Left hindlimb (tissue), 1 donor: Measurements from ENCODE around the gene APBB2.

Experiments
- DNase-seq: peaks from one replicate; pipeline ENCODE4 v3.0.0-alpha.2; 2018

APBB2 gene

DNA sequence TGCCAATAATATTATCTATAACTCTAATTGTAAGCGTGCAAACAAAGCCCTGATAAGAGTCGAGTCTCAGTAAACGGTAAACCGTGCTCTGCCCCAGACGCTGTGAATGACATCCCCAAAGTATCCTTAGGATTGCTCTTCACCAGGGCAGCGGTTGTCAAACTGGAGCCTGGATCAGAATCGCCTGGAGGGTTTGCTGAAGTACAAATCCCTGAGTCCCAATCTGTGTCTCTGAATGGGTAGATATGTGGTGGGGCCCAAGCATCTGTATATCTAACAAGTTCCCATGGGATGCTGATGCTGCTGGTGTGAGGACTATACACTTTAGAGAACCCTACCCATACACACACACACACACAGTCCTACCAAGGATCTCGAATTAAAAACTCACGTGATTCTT lies 813 bp upstream of the APBB2 start:
- DNase-seq: no peak

DNA sequence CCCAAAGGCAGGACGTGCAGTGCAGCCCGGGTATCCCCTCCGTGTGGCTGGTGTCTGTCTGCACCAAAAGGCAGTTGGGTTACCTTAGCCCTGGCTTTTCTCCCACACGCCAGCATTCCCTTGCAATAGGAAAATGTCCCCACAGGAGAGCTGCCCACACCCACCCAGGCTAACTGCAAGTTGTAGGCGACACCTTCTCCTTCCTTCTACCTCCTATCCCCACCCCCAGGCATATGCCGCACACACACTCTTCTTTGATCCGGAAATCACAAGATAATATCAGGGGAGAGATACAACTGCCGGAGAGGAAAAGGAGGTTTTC lies 444 bp upstream of the APBB2 start:
- DNase-seq: no peak

DNA sequence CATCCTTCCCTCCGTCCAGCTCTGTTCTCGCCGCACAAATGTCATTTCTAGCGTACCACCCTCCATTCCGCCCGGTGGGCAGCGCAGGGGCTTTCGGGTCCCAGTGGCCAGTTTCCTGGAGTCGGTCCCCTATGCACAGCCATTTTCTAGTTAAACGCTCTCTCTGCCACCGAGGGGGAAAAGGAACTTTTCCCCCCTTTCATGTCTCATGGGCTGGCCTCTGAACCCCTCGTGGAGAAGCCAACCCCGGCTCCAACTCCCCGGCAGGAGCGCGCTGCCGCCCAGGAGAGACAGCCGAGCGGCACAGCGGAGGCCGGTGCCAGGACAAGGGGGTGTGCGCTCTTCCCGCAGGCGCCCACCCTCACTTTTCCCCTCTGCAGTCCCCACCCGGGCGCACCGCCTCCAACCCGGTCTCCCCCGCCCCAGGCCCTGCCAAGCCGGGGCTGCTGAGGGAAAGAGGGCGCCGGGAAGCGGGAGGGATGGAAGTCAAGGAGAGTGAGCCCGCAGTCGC lies 662 bp downstream of the APBB2 start:
- peak; percentile 58 for DNase-seq

DNA sequence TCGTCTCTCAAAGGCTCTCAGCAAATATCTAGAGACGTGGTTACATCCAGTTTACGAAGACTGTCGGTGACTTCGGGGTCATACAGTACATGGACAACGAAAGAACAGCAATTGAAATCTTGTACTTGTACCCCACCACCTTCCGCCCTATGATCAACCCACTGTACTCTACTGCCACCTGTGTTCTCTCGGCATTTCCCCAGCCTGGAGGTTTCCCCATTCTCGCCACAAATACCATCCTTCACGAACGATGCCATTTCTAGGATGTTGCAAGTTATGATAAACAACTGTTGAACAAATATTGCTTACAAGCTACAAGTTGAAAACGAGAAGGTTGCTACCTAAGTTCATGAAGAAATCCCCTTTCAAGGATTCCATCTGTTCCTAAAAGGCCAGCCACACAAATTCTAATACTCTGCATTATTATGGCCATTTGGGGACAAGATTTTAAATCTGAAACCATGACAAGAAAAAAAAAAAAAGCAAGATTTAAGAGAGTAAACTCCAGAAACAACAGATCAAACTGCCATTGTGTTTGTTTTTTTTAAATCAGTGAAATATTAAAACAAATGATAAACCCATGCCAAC lies 1.6 kb downstream of the APBB2 start:
- peak; percentile 66 for DNase-seq

DNA sequence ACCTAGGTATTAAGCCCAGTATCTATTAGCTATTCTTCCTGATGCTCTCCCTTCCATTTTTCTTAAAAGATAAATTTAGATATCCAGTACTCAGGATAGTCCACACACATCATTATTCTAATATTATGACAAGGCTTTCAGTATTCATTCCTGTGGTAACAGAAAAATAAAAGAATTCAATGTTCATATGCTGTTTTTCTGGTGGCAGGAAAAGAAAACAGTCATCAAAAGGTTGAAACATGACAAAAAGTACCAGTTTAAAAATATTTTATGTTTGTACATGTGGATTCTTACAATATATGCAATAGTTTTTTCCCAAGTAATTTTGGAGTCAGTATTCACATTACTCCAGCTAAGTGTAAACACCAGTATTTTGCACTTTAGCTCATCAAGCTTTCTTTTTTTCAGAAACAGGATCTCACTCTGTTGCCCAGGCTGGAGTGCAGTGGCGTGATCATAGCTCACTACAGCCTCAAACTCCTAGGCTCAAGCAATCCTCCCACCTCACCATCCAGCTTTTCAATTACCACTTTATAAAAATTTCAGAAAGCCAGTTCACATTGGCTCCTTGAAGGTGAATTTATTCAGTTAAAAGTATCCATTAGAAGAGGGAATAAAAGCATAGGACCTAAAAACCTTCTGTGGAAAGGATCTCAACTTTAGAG lies 2.3 kb downstream of the APBB2 start:
- no peak for DNase-seq

DNA sequence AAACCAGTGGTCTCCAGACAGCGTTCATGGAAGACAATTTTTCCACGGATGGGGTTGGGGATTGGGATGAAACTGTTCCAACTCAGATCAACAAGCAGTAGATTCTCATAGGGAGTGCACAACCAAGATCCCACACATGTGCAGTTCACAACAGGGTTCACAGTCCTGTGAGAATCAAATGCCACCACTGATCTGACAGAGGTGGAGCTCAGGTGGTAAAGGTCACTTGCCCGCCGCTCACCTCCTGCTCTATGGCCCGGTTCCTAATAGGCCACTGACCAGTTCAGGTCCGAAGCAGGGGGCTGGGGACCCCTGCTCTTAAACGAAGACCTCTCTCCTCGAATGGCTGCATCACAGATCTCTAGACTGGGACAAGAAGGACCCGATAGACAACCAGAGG lies 4.4 kb downstream of the APBB2 start:
- DNase-seq: no peak

DNA sequence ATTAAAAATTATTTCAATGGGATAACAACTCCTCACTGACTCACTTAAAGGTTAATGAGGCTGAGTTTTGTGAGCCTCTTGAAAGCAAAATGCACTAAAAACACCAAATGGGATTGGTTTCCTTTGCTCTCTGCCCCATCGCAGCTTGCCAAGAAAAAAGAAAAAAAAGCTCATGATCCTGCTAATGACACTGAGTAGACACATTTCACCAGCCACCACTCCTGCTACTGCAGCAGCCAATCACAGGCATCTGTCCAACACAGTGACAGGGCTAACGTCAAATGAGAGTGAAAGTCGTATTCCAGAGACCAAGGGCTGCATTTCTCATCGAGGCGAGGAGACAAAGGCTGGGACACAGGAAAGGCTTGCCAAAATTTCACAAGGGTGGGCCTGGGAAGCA lies 5.2 kb downstream of the APBB2 start:
- DNase-seq: no peak

DNA sequence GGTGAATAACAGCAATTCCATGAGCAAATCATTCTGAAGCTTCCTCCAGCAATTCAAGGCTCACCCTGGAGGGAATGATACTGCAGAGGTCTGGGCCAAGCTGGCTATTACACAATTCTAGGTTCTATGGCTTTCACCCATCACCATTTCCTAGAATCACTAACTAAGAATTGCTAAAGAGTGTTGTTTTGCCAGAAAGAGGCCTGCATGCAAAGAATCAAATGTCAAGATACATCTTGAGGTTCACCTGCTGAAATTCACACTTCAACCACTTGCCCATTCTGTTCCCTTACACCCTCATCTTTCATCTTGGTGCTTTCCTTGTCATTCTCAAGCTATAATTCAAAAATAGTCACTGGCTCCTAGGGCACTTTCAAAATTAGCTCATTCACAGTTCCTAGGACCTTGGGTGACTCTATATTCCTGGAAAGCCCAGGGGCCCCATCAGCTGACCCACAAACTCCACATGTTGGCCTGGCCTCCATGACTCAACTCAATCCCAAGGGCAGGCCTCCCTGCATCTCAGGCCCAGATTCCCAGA lies 7.0 kb downstream of the APBB2 start:
- DNase-seq: no peak

DNA sequence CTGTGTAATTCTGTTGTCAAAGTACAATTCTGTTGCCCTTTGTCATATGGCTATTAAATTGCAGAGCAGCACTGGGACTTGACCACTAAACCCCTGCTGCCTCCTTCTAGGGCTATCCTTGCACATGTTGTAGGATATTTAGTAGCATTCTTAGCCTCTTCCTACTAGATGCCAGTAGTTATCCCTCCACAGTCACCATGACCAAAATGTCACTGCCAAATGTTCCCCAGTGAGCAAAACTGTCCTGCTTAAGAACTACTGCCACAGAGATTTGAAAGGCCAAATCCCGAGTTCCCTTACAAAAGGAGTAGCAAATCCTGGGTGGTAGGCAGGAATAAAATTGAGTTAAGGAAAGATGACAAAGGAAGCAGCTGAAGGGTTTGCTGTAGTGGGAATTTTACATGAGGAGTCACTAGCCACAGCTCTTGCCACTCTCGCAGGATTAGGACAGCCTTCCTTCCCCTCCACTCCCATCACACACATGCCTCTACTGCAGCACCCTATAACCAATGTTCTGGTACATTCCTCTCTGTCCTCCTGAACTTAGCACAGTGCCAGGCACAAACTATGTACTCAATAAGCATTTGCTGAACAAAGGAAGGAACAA lies 8.4 kb downstream of the APBB2 start:
- no peak for DNase-seq

DNA sequence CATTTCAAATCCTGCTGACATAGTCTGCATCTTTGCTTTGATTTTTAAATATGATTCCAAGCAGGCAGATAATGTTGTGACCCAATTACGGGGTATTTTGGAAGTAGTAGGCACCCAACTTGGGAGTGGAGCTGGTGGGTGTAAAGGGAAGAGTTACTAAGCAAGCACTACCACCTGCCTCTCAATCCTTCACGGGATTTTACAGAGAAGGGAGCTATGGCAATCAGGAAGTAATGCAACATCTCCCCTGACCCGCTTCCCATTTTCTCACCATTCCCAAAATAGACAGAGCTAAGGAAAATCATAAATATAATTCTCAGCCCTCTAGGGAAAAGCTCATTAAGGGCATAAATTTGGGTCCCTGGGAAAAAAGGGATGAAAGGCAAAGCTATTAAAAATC lies 9.2 kb downstream of the APBB2 start:
- no peak for DNase-seq

DNA sequence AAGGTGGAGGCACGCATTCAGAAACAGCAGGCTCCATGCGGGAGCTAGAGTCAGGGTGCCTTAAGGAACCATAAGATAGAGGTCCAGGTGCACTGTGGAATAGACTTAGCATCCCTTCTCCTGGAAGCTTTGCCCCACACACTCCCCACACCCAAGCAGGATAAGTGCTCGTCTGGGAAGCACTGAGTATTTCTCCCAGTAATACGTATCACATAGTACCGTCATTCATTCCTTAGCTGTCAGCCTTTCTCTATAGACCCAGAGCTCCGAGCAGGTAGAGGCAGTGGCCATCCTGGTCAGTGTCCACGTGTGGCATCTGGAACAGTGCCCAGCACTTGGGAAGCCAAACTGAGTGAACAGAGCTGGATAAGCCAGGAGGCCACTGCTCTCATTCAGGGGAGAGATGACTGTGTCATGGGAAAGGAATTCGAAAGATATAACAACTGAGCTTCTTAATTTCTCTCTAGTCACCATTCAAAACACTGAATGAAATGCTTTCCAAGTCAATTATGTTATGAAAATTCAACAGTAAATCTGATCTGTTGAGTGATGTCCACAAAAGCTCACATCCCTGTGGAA lies 9.9 kb downstream of the APBB2 start:
- DNase-seq: no peak

DNA sequence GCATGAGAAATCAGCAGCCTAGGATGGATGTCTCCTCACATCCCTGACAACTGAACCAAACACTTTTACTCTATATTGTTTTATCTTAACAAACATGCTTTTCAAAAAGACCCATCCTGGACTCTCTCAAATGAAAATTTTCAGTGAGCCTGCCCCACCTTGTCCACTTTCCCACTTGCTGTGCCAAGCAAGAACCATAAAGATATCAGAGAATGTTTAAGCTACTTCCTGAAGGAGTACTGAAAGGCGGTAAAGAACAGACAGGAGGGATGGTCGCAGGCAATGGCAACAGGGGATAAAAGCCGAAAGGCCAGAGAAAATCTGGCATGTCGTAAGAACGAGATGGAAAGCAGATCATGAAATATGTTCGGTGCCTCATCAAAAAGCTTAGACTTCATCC lies 10.5 kb downstream of the APBB2 start:
- DNase-seq: no peak

DNA sequence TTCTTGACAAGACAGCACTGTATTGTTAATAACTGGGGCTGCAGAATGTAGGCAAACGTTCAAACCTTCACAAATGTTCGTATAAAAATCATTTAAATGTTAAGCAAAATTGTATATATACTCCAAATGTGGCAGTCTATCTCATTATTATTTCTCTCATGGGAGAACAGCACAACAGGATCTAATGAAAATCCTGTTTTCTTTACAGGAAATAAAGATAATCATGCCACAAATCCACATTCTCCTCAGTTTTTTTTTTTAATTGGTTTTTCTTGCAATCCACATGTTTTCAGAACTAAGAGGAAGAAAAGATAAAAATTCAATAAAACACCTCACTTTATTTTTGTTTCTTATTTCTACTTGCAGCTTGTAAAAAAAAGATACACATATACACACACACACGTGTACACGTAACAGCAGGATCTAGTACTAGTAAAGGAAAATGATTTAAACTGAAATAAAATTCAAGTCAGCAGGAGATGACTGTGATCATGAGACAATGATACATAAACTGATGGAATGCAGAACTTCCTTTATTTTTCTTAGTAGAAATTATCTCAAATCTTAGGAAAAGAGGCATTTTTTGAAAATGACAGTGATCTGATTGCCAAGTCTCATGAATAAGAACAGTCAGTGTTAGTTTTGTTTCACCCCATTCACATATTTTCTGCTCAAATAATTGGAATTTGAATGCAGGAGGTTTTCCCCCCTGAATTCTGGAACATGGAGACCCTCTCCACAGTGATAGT lies 11.3 kb downstream of the APBB2 start:
- DNase-seq: no peak

DNA sequence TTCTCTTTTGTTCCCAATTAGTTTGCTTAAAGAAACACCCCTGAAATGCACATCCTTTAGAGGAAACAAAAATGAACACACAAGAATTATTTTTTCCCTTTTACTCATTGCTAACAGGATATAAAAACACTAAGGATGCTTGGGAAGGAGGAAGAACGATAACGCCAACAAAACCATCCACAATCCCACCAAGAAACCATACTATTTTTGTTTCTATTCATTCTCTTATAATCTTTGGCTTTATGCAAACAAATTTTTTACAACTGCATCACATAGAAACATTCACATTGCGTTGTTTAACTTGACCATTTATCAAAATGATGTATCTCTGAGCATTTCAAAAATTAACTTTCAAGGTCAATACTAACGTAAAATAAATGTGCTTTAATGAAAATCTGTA lies 12.0 kb downstream of the APBB2 start:
- no peak for DNase-seq

DNA sequence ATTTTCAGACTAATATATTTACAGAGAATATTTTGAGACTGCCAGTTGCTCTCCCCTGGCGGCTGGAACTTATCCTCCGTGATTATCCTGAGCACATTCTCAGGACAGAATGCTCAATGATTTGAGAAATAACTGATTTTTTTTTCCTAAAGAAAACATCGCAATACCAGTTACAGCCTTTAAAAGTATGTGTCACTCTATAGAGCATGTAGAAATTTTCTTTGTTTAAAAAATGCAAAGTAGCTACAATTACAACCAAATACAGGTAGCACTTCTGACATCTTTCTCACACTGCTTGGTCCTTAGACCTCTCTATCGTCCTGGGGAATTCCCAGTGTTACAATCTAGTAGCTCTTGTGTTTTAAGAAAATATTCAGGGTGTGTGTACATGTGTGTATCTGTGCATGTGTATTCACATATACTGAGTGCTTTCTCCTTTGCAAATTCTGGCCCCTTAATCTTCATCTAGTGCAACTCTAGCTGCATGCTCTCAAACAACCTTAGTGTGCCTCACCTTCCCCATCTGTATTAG lies 13.8 kb downstream of the APBB2 start:
- DNase-seq: no peak

DNA sequence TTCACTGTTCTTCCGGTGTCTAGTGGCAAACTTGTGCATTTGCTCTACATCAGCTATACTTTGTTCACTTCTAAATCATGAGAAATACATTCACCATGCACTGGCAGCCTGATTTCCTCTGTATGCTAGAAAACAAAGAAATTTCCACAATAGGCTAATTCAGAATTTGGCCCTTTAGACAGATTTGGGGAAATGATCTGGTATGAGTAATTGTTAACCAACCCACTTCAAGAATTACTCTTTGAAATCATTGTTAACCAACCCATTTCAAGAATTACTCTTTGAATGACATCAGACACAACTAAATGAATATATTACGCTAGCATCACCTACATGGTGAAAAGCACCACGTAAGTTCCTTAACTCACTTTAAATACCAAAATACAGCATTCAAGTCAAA lies 14.6 kb downstream of the APBB2 start:
- DNase-seq: no peak

DNA sequence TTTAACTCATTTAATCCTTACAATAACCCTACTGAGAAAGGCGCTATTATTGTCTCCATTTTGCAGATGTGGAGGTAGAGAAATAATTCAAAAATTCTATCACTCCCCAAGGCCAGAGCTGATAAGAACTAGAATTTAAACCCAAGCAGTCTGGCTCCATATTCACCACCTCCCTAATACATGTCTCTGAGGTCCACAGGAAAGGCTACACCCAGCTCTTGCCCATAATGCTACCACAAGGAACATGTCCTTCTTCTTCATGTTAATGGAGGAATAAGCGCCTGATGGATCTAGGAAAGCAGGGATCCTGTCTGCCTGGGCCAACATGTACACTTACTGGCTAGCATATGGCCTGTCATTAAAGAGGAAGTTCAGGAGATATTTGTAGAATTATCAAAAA lies 16.3 kb downstream of the APBB2 start:
- no peak for DNase-seq

DNA sequence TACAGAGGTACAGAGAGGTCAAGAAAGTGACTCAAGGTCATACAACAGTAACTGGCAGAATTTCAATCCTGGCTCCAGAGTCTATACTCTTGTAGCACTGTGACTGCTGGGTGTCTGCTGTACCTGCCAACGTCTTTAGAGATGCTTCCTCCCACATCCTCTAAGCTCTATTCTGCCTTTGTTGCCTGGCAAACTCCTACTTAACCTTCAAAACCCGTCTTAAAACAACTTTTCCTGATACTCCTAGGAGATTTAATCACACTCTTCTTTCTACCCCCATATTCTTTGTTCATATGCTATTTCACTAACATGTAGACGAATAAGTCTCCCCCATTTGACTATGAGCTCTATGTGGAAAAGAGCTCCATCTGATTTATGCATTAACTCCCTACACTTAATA lies 16.8 kb downstream of the APBB2 start:
- no peak for DNase-seq

DNA sequence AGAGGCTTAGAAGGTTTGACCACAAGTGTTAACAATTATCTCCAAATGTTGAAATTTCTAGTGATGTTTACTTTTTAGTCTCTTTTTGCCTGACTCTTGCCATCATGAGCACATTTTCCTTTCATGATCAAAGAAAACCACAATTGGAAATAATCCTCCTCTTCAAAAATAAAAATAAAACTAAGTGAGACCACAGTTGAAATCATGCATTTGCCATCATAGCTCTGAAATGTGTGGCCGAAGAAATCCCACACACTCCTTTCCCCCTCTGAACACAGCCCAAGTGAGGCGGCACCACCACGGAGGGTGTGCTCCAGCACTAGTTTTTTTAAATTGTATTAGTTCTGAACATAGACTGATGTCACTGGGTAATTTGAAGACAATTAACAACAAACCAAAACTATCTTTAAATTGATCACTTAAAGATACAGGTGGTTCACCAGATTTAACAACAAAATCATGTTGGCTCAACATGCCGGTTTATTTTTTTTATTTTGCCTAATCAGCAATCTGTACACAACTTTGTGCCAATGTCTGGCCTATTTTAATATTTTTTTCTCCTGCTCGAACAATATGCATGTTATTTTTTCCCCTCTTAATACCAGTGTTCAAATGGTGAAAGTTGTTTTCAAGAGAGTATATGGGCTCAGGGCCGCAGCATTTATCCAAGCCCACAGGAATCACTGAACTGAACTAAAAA lies 17.6 kb downstream of the APBB2 start:
- no peak for DNase-seq

DNA sequence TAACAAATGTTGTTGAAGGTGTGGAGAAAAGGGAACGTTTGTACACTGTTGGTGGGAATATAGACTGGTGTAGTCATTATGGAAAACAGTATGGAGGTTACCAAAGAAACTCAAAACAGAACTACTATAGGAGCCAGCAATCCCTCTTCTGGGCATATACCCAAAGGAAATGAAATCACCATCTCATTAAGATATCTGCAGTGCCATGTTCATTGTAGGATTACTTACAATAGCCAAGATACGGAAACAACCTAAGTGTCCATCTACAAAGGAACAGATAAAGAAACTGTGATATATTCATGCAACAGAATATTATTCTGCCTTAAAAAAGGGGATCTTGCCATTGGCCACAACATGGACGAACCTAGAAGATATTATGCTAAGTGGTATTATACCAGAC lies 22.2 kb downstream of the APBB2 start:
- no peak for DNase-seq

DNA sequence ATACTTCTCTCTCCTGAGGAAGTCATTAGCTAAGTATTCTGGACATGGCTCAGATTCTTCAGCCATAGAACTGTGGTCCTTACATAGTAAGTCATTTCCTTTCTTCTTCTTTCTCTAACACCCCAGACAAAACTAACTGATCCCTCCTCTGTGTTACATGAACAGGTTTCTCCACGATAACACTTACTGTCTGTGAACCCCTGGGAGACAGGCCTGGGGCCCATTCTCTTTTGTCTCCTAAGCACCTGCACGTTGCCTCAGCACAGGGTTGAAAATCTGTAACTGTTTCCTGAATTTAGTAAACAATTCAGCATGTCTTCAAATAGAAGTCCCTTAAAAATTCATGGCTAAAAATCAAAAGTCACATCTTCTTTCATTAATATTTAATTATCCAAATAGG lies 24.7 kb downstream of the APBB2 start:
- DNase-seq: no peak

DNA sequence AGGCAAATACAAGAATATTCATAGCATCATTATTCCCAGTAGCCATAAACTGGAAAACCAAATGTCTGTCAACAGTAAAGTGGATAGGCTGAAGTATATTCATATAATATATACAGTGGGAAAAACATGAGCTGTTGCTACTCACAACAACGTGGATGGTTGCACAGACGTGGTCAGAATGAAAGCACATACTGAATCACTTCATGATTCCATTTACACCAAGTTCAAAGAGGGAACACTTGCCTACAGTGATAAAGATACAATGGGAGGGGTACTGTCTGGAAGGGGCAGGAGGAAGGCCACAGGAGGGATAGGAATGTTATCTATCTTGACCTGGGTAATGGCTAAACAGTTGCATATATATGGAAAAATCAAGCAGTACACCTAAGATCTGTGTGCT lies 25.3 kb downstream of the APBB2 start:
- no peak for DNase-seq
